HepG2 (cell line): ENCODE results near the gene CPVL.

Experiments used
- HDAC6 ChIP-seq: fragments of 200-600 bp; sonication (generic); IDR thresholded peaks from 2 replicates; pipeline ENCODE4 v1.7.0; 2017; ENCODE audit warnings: mild to moderate bottlenecking, antibody characterized with exemption, low read length, low read depth
- POLR2A ChIP-seq, 2 experiments: IDR thresholded peaks; 2 replicates each; pipeline ENCODE4 v1.6.1; 2011; ENCODE audit warnings: low read depth in 2 of 2, low read length in 2 of 2, mild to moderate bottlenecking in 1 of 2, moderate library complexity in 1 of 2; ENCODE audit not compliant: insufficient read depth in 1 of 2
- POLR2AphosphoS5 ChIP-seq: IDR thresholded peaks from 2 replicates; pipeline ENCODE4 v1.6.1; 2012; ENCODE audit warnings: low read depth, low read length
- RAD21 ChIP-seq: fragments of 450-650 bp; formaldehyde crosslinking; IDR thresholded peaks from 2 replicates; pipeline ENCODE4 v1.5.0; 2020; ENCODE audit warnings: mild to moderate bottlenecking
- ZBTB3 ChIP-seq: sonication (generic); formaldehyde crosslinking; IDR thresholded peaks from 2 replicates; pipeline ENCODE4 v1.4.0; 2020; ENCODE audit warnings: low read depth, mild to moderate bottlenecking, moderate library complexity, missing genetic modification reagents, borderline replicate concordance
- ZKSCAN1 ChIP-seq: fragments of 150-350 bp; IDR thresholded peaks from 2 replicates; pipeline ENCODE4 v1.6.1; 2014; ENCODE audit warnings: low read length
- ZNF232 ChIP-seq: sonication (generic); formaldehyde crosslinking; IDR thresholded peaks from 2 replicates; pipeline ENCODE4 v1.4.0; 2020; ENCODE audit warnings: missing genetic modification reagents, borderline replicate concordance

DNA sequence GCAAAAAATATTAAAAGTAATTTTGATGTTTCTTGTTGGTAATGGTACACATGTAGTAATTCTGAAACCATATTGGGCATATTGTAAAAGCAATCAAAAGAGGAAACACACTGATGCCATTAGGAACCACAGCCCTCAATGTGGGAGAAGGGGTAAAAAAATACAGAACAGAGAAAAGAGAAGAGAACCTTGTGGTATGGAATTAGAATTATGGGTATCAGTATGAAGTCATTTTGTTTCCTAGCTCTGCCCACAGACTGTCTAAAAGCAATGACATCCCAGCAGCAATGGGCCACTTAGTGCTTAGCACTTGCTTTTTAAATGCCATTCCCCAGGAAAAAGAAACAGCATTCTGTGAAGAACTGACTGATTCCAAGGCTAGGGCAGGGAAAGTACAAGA, 61.5 kb downstream of the CPVL start:
- TF ChIP-seq RAD21 (CRISPR knock-in tag) (no peak), ZKSCAN1 (no peak), ZBTB3 (CRISPR knock-in tag) (no peak), ZNF232 (CRISPR knock-in tag) (no peak), POLR2AphosphoS5 (no peak), HDAC6 (no peak), POLR2A (IDR thresholded peaks at IDR 0.05; ENCODE audit: insufficient read depth in 1 of 2, low read depth in 2 of 2, low read length in 2 of 2) (no peak)
